HG03520 (cell line): Measurements from ENCODE around the gene SNAP91.
"Not testable (repeated sequence)": the region's sequence is repeated elsewhere in the genome, so short reads cannot be mapped to it uniquely, and the experiment has no call there.

Experiments used
- ATAC-seq: cut with Tn5 transposase; IDR thresholded peaks from one replicate; pipeline ENCODE4 v1.9.1; 2021; ENCODE audit warnings: mild to moderate bottlenecking, moderate library complexity; ENCODE audit not compliant: unreplicated experiment

The SNAP91 gene

GRCh38 chr6:83708970-83709747, at the start of gene SNAP91:
SNAP91 (minus strand) TSS chr6:83709101; CDS start chr6:83707927, 1,174 bp downstream.
- ATAC-seq, result no peak

- no peak for ATAC-seq
These were observed 49.6 kb upstream of the SNAP91 start for GRCh38 chr6:83758533-83758932.

GRCh38 chr6:83757021-83757420, 48.1 kb upstream of the SNAP91 start:
- no peak for ATAC-seq

- no peak for ATAC-seq
These were observed 47.7 kb upstream of the SNAP91 start for GRCh38 chr6:83756565-83756964.

- ATAC-seq, result not testable (repeated sequence)
These were observed 43.5 kb upstream of the SNAP91 start for GRCh38 chr6:83752375-83752774.

- ATAC-seq, result no peak
These were observed 32.2 kb upstream of the SNAP91 start for GRCh38 chr6:83741089-83741488.

- no peak for ATAC-seq
These were observed 26.6 kb upstream of the SNAP91 start for GRCh38 chr6:83735461-83735860.

GRCh38 chr6:83729871-83730270, 21.0 kb upstream of the SNAP91 start:
- ATAC-seq, result no peak

GRCh38 chr6:83722876-83723275, 14.0 kb upstream of the SNAP91 start:
- no peak for ATAC-seq

GRCh38 chr6:83717809-83718208, 8.9 kb upstream of the SNAP91 start:
- ATAC-seq, result no peak

- no peak for ATAC-seq
These were observed 3.1 kb upstream of the SNAP91 start for GRCh38 chr6:83711958-83712357.

- no peak for ATAC-seq
These were observed 798 bp upstream of the SNAP91 start for GRCh38 chr6:83709748-83710050.

GRCh38 chr6:83708546-83708969, 343 bp downstream of the SNAP91 start:
- no peak for ATAC-seq

- no peak for ATAC-seq
These were observed 914 bp downstream of the SNAP91 start for GRCh38 chr6:83707829-83708545.

- ATAC-seq, result no peak
These were observed 6.2 kb downstream of the SNAP91 start for GRCh38 chr6:83702749-83703148.

GRCh38 chr6:83702077-83702476, 6.8 kb downstream of the SNAP91 start:
- no peak for ATAC-seq

- ATAC-seq, result no peak
These were observed 12.2 kb downstream of the SNAP91 start for GRCh38 chr6:83696674-83697073.

- no peak for ATAC-seq
These were observed 23.4 kb downstream of the SNAP91 start for GRCh38 chr6:83685481-83685880.

- no peak for ATAC-seq
These were observed 31.1 kb downstream of the SNAP91 start for GRCh38 chr6:83677791-83678190.

- no peak for ATAC-seq
These were observed 70.9 kb downstream of the SNAP91 start for GRCh38 chr6:83637953-83638352.

- no peak for ATAC-seq
These were observed 72.1 kb downstream of the SNAP91 start for GRCh38 chr6:83636800-83637199.

- ATAC-seq, result no peak
These were observed 75.3 kb downstream of the SNAP91 start for GRCh38 chr6:83633609-83634008.
